Peyer's patch (tissue), 4 donors: Measurements from ENCODE around the gene HAGHL.

Experiments
- POLR2A ChIP-seq, 2 donors: fragments of 450-650 bp; IDR thresholded peaks; one replicate each; pipeline ENCODE4 v1.5.1; 2017; ENCODE audit warnings: antibody characterized with exemption in 2 of 2, mild to moderate bottlenecking in 2 of 2, moderate library complexity in 2 of 2
- TF ChIP-seq, protein P1 (sequence below), 6 experiments: fragments of 450-650 bp in 4 of 6; fragments of 200-600 bp in 2 of 6; sonication (generic) in 1 of 6; IDR thresholded peaks; one replicate each; pipeline ENCODE4 v1.5.1; 2017 to 2019; ENCODE audit warnings: antibody characterized with exemption in 6 of 6, mild to moderate bottlenecking in 3 of 6, moderate library complexity in 1 of 6

GRCh38 chr16:778909-779527 lies 52.1 kb downstream of the HAGHL start:
- TF ChIP-seq, protein P1, sequence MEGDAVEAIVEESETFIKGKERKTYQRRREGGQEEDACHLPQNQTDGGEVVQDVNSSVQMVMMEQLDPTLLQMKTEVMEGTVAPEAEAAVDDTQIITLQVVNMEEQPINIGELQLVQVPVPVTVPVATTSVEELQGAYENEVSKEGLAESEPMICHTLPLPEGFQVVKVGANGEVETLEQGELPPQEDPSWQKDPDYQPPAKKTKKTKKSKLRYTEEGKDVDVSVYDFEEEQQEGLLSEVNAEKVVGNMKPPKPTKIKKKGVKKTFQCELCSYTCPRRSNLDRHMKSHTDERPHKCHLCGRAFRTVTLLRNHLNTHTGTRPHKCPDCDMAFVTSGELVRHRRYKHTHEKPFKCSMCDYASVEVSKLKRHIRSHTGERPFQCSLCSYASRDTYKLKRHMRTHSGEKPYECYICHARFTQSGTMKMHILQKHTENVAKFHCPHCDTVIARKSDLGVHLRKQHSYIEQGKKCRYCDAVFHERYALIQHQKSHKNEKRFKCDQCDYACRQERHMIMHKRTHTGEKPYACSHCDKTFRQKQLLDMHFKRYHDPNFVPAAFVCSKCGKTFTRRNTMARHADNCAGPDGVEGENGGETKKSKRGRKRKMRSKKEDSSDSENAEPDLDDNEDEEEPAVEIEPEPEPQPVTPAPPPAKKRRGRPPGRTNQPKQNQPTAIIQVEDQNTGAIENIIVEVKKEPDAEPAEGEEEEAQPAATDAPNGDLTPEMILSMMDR (IDR thresholded peaks at IDR 0.05): no peak
- TF ChIP-seq POLR2A (IDR thresholded peaks at IDR 0.05): no peak
